ENCODE measurements around the gene GASK1B.

- TF ChIP-seq, protein P1, sequence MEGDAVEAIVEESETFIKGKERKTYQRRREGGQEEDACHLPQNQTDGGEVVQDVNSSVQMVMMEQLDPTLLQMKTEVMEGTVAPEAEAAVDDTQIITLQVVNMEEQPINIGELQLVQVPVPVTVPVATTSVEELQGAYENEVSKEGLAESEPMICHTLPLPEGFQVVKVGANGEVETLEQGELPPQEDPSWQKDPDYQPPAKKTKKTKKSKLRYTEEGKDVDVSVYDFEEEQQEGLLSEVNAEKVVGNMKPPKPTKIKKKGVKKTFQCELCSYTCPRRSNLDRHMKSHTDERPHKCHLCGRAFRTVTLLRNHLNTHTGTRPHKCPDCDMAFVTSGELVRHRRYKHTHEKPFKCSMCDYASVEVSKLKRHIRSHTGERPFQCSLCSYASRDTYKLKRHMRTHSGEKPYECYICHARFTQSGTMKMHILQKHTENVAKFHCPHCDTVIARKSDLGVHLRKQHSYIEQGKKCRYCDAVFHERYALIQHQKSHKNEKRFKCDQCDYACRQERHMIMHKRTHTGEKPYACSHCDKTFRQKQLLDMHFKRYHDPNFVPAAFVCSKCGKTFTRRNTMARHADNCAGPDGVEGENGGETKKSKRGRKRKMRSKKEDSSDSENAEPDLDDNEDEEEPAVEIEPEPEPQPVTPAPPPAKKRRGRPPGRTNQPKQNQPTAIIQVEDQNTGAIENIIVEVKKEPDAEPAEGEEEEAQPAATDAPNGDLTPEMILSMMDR (IDR thresholded peaks at IDR 0.05) = no peak
- TF ChIP-seq POLR2AphosphoS5 (IDR thresholded peaks at IDR 0.05) (no peak), POLR2A (IDR thresholded peaks at IDR 0.05) (no peak), EP300 (IDR thresholded peaks at IDR 0.05; ENCODE audit: low read depth) (no peak)
Observed at GRCh38 chr4:158131027-158131426, 41.8 kb downstream of the GASK1B start.
